Left lung (tissue), 10 donors: ENCODE data around the gene IL13. TPM values are rescaled to one million over a fixed set of nuclear protein-coding genes. Genes with fewer than 3 reads are reported as not detected.
"Not testable (repeated sequence)": the region's sequence is repeated elsewhere in the genome, so short reads cannot be mapped to it uniquely, and the experiment has no call there.

Experiments used
- ATAC-seq: fragments of 200-7000 bp; cut with Tn5 transposase; one replicate; pipeline ENCODE4 v1.9.1; 2020; ENCODE audit warnings: moderate library complexity
- DNase-seq, 4 donors: peaks; one replicate each; pipeline ENCODE4 v3.0.0-alpha.2; 2013 to 2020
- H3K27ac ChIP-seq, 2 donors: fragments of 200-600 bp; sonication (generic) in 1 of 2; one replicate each; pipeline versions ENCODE4 v1.5.0 to v1.8.0; 2020 to 2021
- H3K27me3 ChIP-seq, 2 donors: fragments of 200-600 bp; sonication (generic) in 1 of 2; one replicate each; pipeline versions ENCODE4 v1.5.0 to v1.8.0; 2020 to 2021
- H3K36me3 ChIP-seq, 2 donors: fragments of 200-600 bp; sonication (generic) in 1 of 2; one replicate each; pipeline versions ENCODE4 v1.5.0 to v1.8.0; 2020 to 2021
- H3K4me1 ChIP-seq, 2 donors: fragments of 200-600 bp; one replicate each; pipeline ENCODE4 v1.8.0; 2021
- H3K4me3 ChIP-seq, 2 donors: fragments of 200-600 bp; sonication (generic) in 1 of 2; one replicate each; pipeline versions ENCODE4 v1.5.0 to v1.8.0; 2020 to 2021; ENCODE audit warnings: mild to moderate bottlenecking in 1 of 2
- H3K9me3 ChIP-seq, 2 donors: fragments of 200-600 bp; sonication (generic) in 1 of 2; one replicate each; pipeline versions ENCODE4 v1.5.0 to v1.8.0; 2020 to 2021
- intact Hi-C, 2 donors: fragments of 100-400 bp; cut with DNase I; formaldehyde crosslinking; loops; one replicate each; pipeline versions ENCODE4 v1.11.2 to v1.14.2; 2022
- polyA plus RNA-seq, 6 donors: library from polyadenylated mRNA; unstranded; fragments of 120-200 nt; gene quantifications; one replicate each; pipeline ENCODE4 v1.2.1, GENCODE V29; 2013; ENCODE audit not compliant: insufficient read length in 6 of 6
- total RNA-seq, 2 donors: library from RNA; stranded (reverse); fragmentation: NEBNext Ultra II Directional; extraction: Animal tissue kit (Norgen Biotek cat#: 25700); gene quantifications; one replicate each; pipeline ENCODE4 v1.2.1, GENCODE V29; 2021
- TF ChIP-seq, protein P1 (sequence below), 2 donors: fragments of 200-600 bp; sonication (generic) in 1 of 2; IDR thresholded peaks; one replicate each; pipeline versions ENCODE4 v1.5.0 to v1.8.0; 2021; ENCODE audit warnings: antibody characterized with exemption in 2 of 2
- donor health status: DM: no; HTN: yes; CAD: no.
- donor health status: DM: no; HTN: no; CAD: no.

Gene IL13
- total and polyA plus RNA-seq, 8 donors, result 0.15 to 0.16 TPM; not detected in 6

- no peak for ATAC-seq
Measured at GRCh38 chr5:132690156-132690555, 32.2 kb downstream of the IL13 start.

DNA sequence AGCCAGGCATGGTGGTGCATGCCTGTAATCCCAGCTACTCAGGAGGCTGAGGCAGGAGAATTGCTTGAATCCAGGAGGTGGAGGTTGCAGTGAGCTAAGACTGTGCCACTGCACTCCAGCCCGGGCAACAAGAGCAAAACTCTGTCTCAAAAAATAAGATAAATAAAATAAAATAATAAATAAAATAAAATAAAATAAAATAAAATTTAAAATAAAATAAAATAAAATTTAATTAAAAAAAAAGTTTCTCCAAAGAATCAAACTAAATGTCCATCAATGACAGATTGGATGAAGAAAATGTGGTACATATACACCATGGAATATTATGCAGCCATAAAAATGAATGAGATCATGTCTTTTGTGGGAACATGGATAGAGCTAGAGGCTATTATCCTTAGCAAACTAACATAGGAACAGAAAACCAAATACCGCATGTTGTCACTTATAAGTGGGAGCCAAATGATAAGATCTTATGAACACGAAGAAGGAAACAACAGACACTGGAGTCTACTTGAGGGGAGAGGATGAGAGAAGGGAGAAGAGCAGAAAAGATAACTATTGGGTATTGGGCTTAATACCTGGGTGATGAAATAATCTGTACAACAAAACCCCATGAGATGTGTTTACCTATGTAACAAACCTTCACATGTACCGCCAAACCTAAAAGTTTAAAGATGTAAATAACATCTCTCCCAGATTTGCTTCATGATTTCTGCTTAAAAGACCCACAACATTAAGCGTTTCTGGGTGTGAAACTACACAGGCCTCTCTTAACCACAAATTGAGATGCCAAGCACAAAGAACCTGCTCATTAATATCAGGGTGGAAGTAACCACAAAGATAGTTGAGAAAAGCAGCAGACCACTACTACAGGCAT lies 34.0 kb downstream of the IL13 start:
- ATAC-seq, H3K27me3 ChIP-seq, DNase-seq, H3K4me3 ChIP-seq, H3K27ac ChIP-seq, H3K9me3 ChIP-seq, H3K36me3 ChIP-seq, intact Hi-C loops, H3K4me1 ChIP-seq: not testable (repeated sequence)

More at GRCh38 chr5:132690156-132690555, 32.2 kb downstream of the IL13 start:
- no peaks in the 10 kb centered on the region for H3K36me3 ChIP-seq
- no peaks in the 10 kb centered on the region for H3K9me3 ChIP-seq
- H3K4me3 ChIP-seq, result no peak overlapping the region
- no peak for DNase-seq
- no peak overlapping the region for H3K27ac ChIP-seq
- intact Hi-C loops, result no loop called here
- H3K4me1 ChIP-seq, result no peaks in the 10 kb centered on the region
- TF ChIP-seq, protein P1, sequence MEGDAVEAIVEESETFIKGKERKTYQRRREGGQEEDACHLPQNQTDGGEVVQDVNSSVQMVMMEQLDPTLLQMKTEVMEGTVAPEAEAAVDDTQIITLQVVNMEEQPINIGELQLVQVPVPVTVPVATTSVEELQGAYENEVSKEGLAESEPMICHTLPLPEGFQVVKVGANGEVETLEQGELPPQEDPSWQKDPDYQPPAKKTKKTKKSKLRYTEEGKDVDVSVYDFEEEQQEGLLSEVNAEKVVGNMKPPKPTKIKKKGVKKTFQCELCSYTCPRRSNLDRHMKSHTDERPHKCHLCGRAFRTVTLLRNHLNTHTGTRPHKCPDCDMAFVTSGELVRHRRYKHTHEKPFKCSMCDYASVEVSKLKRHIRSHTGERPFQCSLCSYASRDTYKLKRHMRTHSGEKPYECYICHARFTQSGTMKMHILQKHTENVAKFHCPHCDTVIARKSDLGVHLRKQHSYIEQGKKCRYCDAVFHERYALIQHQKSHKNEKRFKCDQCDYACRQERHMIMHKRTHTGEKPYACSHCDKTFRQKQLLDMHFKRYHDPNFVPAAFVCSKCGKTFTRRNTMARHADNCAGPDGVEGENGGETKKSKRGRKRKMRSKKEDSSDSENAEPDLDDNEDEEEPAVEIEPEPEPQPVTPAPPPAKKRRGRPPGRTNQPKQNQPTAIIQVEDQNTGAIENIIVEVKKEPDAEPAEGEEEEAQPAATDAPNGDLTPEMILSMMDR (IDR thresholded peaks at IDR 0.05), result no peak
- no peaks in the 10 kb centered on the region for H3K27me3 ChIP-seq

DNA sequence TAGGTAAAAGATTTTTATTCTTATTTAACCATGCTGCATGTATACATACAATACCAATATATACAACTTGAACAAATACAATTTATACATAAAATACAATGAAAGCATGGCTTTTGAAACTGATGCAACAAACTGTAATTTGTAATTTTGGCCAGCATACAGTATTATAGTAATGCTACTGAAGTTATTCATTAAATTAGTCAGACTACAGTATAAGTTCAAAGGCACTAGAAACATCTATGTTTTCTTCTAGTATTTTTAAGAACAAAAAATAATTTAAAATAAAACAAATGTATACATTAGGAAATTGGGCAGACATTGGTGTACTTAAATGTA lies 34.6 kb downstream of the IL13 start:
- intact Hi-C loops, result no loop called here
- Histone ChIP-seq H3K27me3 (no peaks in the 10 kb centered on the region), H3K36me3 (no peaks in the 10 kb centered on the region), H3K4me1 (no peaks in the 10 kb centered on the region), H3K4me3 (no peak overlapping the region), H3K9me3 (no peaks in the 10 kb centered on the region), H3K27ac (no peak overlapping the region)
- TF ChIP-seq, protein P1 (IDR thresholded peaks at IDR 0.05), result no peak
- ATAC-seq (no peak), DNase-seq (no peak)

DNA sequence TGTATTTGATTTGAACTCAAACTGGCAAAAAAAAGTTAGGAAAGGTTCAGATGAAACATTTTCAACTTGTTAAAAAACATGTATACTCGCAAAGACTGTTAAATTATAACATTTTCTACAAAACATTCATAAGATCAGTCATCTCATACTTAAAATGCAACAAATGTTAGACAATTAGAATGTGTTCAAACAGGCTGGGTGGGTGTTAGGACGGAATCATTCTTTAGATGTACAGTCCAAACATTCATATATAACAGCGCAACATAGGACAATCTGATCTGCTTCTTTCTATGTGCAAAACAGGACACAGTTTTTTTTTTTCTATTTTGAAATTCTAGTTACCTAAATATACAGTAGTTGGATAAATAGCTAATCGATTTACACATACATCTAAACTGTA lies 38.0 kb downstream of the IL13 start:
- Histone ChIP-seq H3K36me3 (no peaks in the 10 kb centered on the region), H3K9me3 (no peaks in the 10 kb centered on the region), H3K4me3 (no peak overlapping the region), H3K27ac (no peak overlapping the region), H3K27me3 (no peaks in the 10 kb centered on the region), H3K4me1 (no peaks in the 10 kb centered on the region)
- ATAC-seq, result no peak
- intact Hi-C loops, result no loop called here
- TF ChIP-seq, protein P1 (IDR thresholded peaks at IDR 0.05), result no peak
- DNase-seq, result no peak

DNA sequence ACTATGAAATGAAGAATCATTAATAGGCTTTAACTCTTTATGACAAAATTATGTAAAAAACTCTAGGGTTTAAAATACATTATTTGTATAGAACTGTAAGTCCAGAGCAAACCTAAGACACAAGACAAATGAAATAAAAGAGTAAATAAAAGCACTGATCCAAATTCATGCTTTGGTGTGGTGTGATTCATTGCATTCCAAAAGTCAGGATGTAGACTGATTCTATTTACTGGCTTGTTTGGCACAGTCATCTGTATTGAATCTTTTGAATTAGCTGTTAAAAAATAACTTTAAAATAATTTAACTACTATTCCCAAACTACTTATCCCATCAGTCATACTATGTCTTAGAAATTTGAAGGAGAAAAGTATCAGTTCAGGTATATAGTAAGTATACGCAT lies 46.9 kb downstream of the IL13 start:
- no peaks in the 10 kb centered on the region for H3K9me3 ChIP-seq
- H3K27ac ChIP-seq, result no peak overlapping the region
- ATAC-seq (no peak), DNase-seq (no peak)
- no peaks in the 10 kb centered on the region for H3K27me3 ChIP-seq
- no peaks in the 10 kb centered on the region for H3K36me3 ChIP-seq
- intact Hi-C loops, result no loop called here
- no peak overlapping the region for H3K4me3 ChIP-seq
- H3K4me1 ChIP-seq, result no peaks in the 10 kb centered on the region
- TF ChIP-seq, protein P1 (IDR thresholded peaks at IDR 0.05), result no peak

DNA sequence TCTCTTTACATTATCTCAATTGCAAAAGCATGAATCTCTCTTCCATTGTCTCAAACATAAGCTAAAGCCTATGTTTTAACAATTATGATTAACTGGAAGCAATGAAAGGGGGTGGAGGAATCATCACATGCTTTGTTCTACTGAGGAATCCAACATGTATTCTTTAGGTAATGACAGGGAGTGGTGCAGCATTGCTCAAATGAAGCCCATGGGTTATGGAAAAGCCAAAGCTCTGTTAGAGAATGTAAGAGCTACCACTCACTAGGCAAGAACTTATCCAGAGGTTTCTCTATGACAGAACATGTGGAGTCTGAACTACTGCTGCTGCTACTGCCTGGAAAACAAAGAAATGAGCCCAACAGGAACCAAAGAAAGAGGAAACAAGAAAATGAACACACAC lies 50.7 kb downstream of the IL13 start:
- Histone ChIP-seq H3K27me3 (no peaks in the 10 kb centered on the region), H3K4me3 (no peak overlapping the region), H3K4me1 (no peaks in the 10 kb centered on the region), H3K36me3 (no peaks in the 10 kb centered on the region), H3K9me3 (no peaks in the 10 kb centered on the region), H3K27ac (no peak overlapping the region)
- DNase-seq (no peak), ATAC-seq (no peak)
- TF ChIP-seq, protein P1 (IDR thresholded peaks at IDR 0.05), result no peak
- intact Hi-C loops, result no loop called here
